Liver (tissue), 3 donors: ENCODE measurements around the gene BRDT.

Experiments
- CTCF ChIP-seq: fragments of 150-350 bp; IDR thresholded peaks from 2 replicates; pipeline ENCODE4 v1.5.1; 2017; ENCODE audit warnings: improper control_type of control experiment, low read depth, low read length; ENCODE audit not compliant: missing input control
- GABPA ChIP-seq, 2 donors: IDR thresholded peaks in 1 of 2; conservative IDR thresholded peaks in 1 of 2; 2 replicates each; pipeline ENCODE4 v1.6.1; 2016; ENCODE audit warnings: antibody characterized with exemption in 2 of 2, mild to moderate bottlenecking in 1 of 2, moderate library complexity in 1 of 2
- HNF4G ChIP-seq: IDR thresholded peaks from 2 replicates; pipeline ENCODE4 v1.6.1; 2016; ENCODE audit warnings: antibody characterized with exemption
- JUND ChIP-seq, 2 donors: IDR thresholded peaks; 2 replicates each; pipeline ENCODE4 v1.6.1; 2016; ENCODE audit warnings: antibody characterized with exemption in 2 of 2
- MAX ChIP-seq: IDR thresholded peaks from 2 replicates; pipeline ENCODE4 v1.6.1; 2016; ENCODE audit warnings: antibody characterized with exemption
- SP1 ChIP-seq: IDR thresholded peaks from 2 replicates; pipeline ENCODE4 v1.6.1; 2018; ENCODE audit warnings: antibody characterized with exemption, mild to moderate bottlenecking
- YY1 ChIP-seq: IDR thresholded peaks from 2 replicates; pipeline ENCODE4 v1.6.1; 2016; ENCODE audit warnings: antibody characterized with exemption, mild to moderate bottlenecking
- donor health status: healthy.
- donor health status: healthy.

GRCh38 chr1:91912266-91912665 lies 36.9 kb upstream of the BRDT start:
- no peak for TF ChIP-seq SP1
- no peak for TF ChIP-seq CTCF
- no peak for TF ChIP-seq MAX
- no peak for TF ChIP-seq GABPA (IDR thresholded peaks at IDR 0.05 in 1 of 2, conservative IDR thresholded peaks at IDR 0.05 in 1 of 2)
- no peak for TF ChIP-seq JUND (IDR thresholded peaks at IDR 0.05)
- TF ChIP-seq YY1: no peak
- TF ChIP-seq HNF4G: no peak
